ENCODE results near the gene COL6A3. TPM values are rescaled to one million over a fixed set of nuclear protein-coding genes. Genes with fewer than 3 reads are reported as not detected.
A peak's percentile ranks its signal among the peaks of the same experiment; 100 is the strongest.

The COL6A3 gene
- total RNA-seq, 1 experiment from 2014 or later: 45.0 TPM

GRCh38 chr2:237319086-237319820 lies 94.7 kb downstream of the COL6A3 start:
- H4K20me1 ChIP-seq (ENCODE audit: low read length): no peaks in the 10 kb centered on the region
- no peak overlapping the region for H3K27ac ChIP-seq (ENCODE audit: low read length)
- no TSS peak for BruUV-seq (replicated peaks)
- no peak for TF ChIP-seq EZH2phosphoT487 (IDR thresholded peaks at IDR 0.05; ENCODE audit: borderline replicate concordance, low read length)
- TF ChIP-seq EZH2 (IDR thresholded peaks at IDR 0.05; ENCODE audit: low read length, unreplicated experiment): no peak
- no peak for TF ChIP-seq CTCF (conservative IDR thresholded peaks at IDR 0.05; ENCODE audit: low read depth, low read length)
- H3K27me3 ChIP-seq (ENCODE audit: low read length): no peaks in the 10 kb centered on the region
- H2AFZ ChIP-seq (ENCODE audit: low read length): no peak overlapping the region
- no peaks in the 10 kb centered on the region for H3F3A ChIP-seq (ENCODE audit: low read length, unreplicated experiment)
- no peaks in the 10 kb centered on the region for H3K4me1 ChIP-seq (ENCODE audit: insufficient read depth, low read length)
- no peak overlapping the region for H3K9ac ChIP-seq (ENCODE audit: low read length)
- POLR2A ChIA-PET (ENCODE audit: unreplicated experiment): no interaction called here
- no peaks in the 10 kb centered on the region for H3K9me3 ChIP-seq (ENCODE audit: low read length)
- no peaks in the 10 kb centered on the region for H3K9me2 ChIP-seq (replicated peaks; ENCODE audit: low read length)
- H3K4me2 ChIP-seq (ENCODE audit: low read length): no peak overlapping the region
- no peaks in the 10 kb centered on the region for H3K79me2 ChIP-seq (ENCODE audit: low read length)
- intact Hi-C loops (cut with micrococcal nuclease): no loop called here
- no peak overlapping the region for H3K4me3 ChIP-seq (ENCODE audit: low read length)
- CTCF ChIA-PET: no interaction called here
- no peaks in the 10 kb centered on the region for H3K36me3 ChIP-seq (ENCODE audit: low read depth, low read length)
- ATAC-seq (no peak), DNase-seq (no peak)

DNA sequence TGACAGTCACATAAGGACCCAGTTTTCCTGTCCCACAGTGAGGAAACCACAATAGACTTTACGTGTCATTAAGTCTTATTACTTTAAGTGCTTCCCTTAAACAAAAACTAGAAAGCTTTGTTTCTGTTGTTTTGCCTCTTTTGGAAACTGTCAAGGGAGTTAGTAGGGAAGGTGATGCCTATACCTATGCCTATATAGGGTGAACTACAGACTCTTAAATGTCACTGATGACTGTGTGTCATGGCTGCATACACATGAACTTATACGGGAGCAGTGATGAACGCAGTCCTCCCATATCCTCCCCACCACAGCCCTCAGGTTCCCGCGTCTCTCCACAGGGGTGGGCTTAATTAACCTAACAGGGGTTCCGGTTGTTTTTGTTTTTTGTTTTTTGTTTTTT lies 97.6 kb downstream of the COL6A3 start:
- DNase-seq: no peak
- Histone ChIP-seq H3K27ac (ENCODE audit: low read length) (no peak overlapping the region), H3K9me3 (ENCODE audit: low read length) (no peaks in the 10 kb centered on the region), H2AFZ (ENCODE audit: low read length) (no peak overlapping the region), H3K4me3 (ENCODE audit: low read length) (no peak overlapping the region), H3K4me1 (ENCODE audit: insufficient read depth, low read length) (no peaks in the 10 kb centered on the region), H3K9me2 (replicated peaks; ENCODE audit: low read length) (no peaks in the 10 kb centered on the region), H4K20me1 (ENCODE audit: low read length) (no peaks in the 10 kb centered on the region), H3K79me2 (ENCODE audit: low read length) (no peaks in the 10 kb centered on the region), H3K4me2 (ENCODE audit: low read length) (no peak overlapping the region), H3F3A (ENCODE audit: low read length, unreplicated experiment) (no peaks in the 10 kb centered on the region), H3K36me3 (ENCODE audit: low read depth, low read length) (no peaks in the 10 kb centered on the region), H3K27me3 (ENCODE audit: low read length) (no peaks in the 10 kb centered on the region), H3K9ac (ENCODE audit: low read length) (no peak overlapping the region)
- POLR2A ChIA-PET (ENCODE audit: unreplicated experiment): no interaction called here
- no peak for ATAC-seq
- CTCF ChIA-PET: no interaction called here
- intact Hi-C loops (cut with micrococcal nuclease): no loop called here
- TF ChIP-seq EZH2 (IDR thresholded peaks at IDR 0.05; ENCODE audit: low read length, unreplicated experiment) (no peak), CTCF (conservative IDR thresholded peaks at IDR 0.05; ENCODE audit: low read depth, low read length) (no peak), EZH2phosphoT487 (IDR thresholded peaks at IDR 0.05; ENCODE audit: borderline replicate concordance, low read length) (no peak)
- no TSS peak for BruUV-seq (replicated peaks)

- TF ChIP-seq CTCF (conservative IDR thresholded peaks at IDR 0.05; ENCODE audit: low read depth, low read length): no peak
- TF ChIP-seq EZH2 (IDR thresholded peaks at IDR 0.05; ENCODE audit: low read length, unreplicated experiment): no peak
- TF ChIP-seq EZH2phosphoT487 (IDR thresholded peaks at IDR 0.05; ENCODE audit: borderline replicate concordance, low read length): no peak
- ChIA-PET POLR2A (ENCODE audit: unreplicated experiment) (no interaction called here), CTCF (no interaction called here)
- no peaks in the 10 kb centered on the region for H3K4me1 ChIP-seq (ENCODE audit: insufficient read depth, low read length)
- 0 out of 2 replicates have a peak, but pooled peaks have one; percentile 18 for ATAC-seq
- DNase-seq: no peak
- no peaks in the 10 kb centered on the region for H4K20me1 ChIP-seq (ENCODE audit: low read length)
- H3K36me3 ChIP-seq (ENCODE audit: low read depth, low read length): no peaks in the 10 kb centered on the region
- intact Hi-C loops (cut with micrococcal nuclease): no loop called here
- no peak overlapping the region for H3K4me2 ChIP-seq (ENCODE audit: low read length)
- no peak overlapping the region for H2AFZ ChIP-seq (ENCODE audit: low read length)
- no peak overlapping the region for H3K27ac ChIP-seq (ENCODE audit: low read length)
- no peaks in the 10 kb centered on the region for H3K9me3 ChIP-seq (ENCODE audit: low read length)
- no peaks in the 10 kb centered on the region for H3K79me2 ChIP-seq (ENCODE audit: low read length)
- H3K9me2 ChIP-seq (replicated peaks; ENCODE audit: low read length): no peaks in the 10 kb centered on the region
- no peaks in the 10 kb centered on the region for H3F3A ChIP-seq (ENCODE audit: low read length, unreplicated experiment)
- H3K9ac ChIP-seq (ENCODE audit: low read length): no peak overlapping the region
- H3K4me3 ChIP-seq (ENCODE audit: low read length): no peak overlapping the region
- H3K27me3 ChIP-seq (ENCODE audit: low read length): no peaks in the 10 kb centered on the region
- BruUV-seq (replicated peaks): no TSS peak
These were observed 98.1 kb downstream of the COL6A3 start for GRCh38 chr2:237315829-237316225.

Measured in PC-3 (cell line).